GM12865 (cell line): ENCODE results near the gene SLC36A3.
"Not testable (repeated sequence)": the region's sequence is repeated elsewhere in the genome, so short reads cannot be mapped to it uniquely, and the experiment has no call there.

Experiments used
- DNase-seq: peaks from one replicate; pipeline ENCODE4 v3.0.0; 2010; ENCODE audit warnings: low read depth
- H3K4me3 ChIP-seq: 2 replicates; pipeline ENCODE4 v1.5.1; 2011; ENCODE audit warnings: mild to moderate bottlenecking, low read depth, low read length, control low read depth
- TF ChIP-seq, protein P1 (sequence below): IDR thresholded peaks from 2 replicates; pipeline ENCODE4 v1.5.1; 2011; ENCODE audit warnings: low read length, control low read depth, low read depth, inconsistent platforms; ENCODE audit not compliant: insufficient read depth; ENCODE audit errors: missing control alignments

Gene SLC36A3

DNA sequence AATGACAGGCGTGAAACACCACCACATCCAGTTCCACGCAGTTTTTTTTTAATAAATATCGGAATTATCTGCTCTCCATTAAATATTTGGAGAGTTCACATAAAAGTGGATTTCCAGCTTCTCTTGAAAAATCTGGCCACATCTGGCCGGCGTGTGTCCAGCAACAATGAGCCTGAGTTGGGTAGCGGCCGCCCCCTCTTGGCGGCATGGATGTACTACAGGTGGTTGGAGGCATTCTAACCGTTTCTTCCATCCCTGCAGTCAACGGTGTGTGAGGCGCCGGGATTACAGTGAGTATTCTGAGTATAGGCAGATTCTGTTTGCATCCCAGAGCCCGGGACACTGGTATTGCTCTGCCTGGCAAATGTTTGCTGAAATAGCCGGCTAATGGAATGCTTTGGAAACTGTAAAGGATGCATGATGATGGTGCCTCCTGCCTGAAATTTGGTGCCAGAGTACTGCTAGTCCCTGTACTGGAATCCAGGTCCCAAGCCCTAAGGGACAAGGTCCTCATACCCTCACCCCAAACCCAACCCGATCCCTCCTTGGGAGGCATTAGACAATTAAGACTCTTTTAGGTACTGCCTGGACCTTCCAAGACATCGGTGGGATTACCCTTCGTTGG, 64.2 kb downstream of the SLC36A3 start:
- peak; percentile 86 for DNase-seq
- TF ChIP-seq, protein P1, sequence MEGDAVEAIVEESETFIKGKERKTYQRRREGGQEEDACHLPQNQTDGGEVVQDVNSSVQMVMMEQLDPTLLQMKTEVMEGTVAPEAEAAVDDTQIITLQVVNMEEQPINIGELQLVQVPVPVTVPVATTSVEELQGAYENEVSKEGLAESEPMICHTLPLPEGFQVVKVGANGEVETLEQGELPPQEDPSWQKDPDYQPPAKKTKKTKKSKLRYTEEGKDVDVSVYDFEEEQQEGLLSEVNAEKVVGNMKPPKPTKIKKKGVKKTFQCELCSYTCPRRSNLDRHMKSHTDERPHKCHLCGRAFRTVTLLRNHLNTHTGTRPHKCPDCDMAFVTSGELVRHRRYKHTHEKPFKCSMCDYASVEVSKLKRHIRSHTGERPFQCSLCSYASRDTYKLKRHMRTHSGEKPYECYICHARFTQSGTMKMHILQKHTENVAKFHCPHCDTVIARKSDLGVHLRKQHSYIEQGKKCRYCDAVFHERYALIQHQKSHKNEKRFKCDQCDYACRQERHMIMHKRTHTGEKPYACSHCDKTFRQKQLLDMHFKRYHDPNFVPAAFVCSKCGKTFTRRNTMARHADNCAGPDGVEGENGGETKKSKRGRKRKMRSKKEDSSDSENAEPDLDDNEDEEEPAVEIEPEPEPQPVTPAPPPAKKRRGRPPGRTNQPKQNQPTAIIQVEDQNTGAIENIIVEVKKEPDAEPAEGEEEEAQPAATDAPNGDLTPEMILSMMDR: peak; percentile 94
- H3K4me3 ChIP-seq: peak overlapping the region; percentile 54

DNA sequence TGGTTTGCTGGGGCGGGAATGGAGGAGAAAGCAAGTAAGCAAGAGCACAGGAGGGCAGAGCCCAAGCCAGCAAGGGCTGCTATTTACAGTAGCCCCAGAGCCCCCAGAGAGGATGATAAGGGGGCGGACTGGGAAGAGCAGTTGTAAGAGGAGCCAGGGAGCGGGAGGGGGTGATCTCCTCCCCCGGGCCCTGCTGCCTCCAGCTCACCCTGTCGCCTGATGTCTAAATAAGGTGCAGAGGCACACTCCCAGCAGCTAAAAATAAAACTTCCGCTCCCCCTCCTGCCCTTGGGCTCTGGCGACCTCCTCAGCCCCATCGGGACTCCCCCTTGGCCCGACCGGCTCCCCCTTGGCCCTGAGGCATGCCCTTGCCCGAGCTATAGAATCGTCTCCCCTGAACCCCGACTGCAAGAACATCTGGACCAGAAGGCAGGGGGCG, 65.2 kb downstream of the SLC36A3 start:
- H3K4me3 ChIP-seq: peak overlapping the region; percentile 54
- peak; percentile 79 for DNase-seq
- TF ChIP-seq, protein P1: peak; percentile 4

DNA sequence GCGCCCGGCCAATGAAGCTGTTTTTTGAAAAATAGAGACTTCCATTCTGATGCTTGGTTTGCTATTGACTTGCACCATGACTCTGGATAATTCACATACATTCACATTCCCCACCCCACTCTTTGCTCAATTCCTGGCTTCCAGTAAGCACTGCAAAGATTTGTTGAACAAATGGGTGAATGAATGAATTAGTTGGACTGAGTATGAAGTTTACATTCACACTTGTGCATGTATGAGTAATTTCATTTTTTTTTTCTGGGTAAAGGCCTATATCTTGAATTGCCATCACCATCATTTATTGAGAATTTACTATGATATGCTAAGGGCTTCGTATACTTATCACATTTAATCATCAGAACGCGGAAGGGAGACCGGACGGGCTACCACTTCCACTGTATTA, 65.9 kb downstream of the SLC36A3 start:
- no peak for DNase-seq
- H3K4me3 ChIP-seq: peak overlapping the region; percentile 54; the same call in 1 of the 2 replicates
- TF ChIP-seq, protein P1: no peak

DNA sequence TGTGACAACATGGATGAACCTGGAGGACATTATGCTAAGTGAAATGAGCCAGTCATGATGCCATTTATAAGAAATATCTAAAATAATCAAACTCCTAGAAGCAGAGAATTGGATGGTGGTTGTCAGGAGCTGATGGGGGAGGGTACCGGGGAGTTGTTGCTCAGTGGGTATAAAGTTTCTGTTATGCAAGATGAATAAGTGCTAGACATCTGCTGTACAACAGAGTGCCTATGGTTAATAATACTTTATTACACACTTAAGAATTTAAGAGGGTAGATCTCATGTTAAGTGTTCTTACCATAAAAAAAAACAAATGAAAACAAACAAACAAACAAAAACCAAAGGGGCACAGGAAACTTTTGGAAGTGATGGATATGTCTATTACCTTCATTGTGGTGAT, 66.7 kb downstream of the SLC36A3 start:
- H3K4me3 ChIP-seq: no peak overlapping the region
- TF ChIP-seq, protein P1: no peak
- no peak for DNase-seq

DNA sequence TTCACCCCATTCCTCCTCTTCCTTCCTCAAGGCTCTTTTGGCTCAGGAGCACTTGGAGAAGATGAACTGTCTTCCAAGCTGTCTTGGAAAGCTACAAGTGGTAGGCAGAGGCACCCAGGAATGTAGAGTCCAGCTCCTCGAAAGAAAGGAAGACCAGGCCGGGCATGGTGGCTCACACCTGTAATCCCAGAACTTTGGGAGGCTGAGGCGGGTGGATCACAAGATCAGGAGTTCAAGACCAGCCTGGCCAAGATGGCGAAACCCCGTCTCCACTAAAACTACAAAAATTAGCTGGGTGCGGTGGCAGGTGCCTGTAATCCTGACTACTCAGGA, 68.4 kb downstream of the SLC36A3 start:
- not testable (repeated sequence) for H3K4me3 ChIP-seq, DNase-seq

DNA sequence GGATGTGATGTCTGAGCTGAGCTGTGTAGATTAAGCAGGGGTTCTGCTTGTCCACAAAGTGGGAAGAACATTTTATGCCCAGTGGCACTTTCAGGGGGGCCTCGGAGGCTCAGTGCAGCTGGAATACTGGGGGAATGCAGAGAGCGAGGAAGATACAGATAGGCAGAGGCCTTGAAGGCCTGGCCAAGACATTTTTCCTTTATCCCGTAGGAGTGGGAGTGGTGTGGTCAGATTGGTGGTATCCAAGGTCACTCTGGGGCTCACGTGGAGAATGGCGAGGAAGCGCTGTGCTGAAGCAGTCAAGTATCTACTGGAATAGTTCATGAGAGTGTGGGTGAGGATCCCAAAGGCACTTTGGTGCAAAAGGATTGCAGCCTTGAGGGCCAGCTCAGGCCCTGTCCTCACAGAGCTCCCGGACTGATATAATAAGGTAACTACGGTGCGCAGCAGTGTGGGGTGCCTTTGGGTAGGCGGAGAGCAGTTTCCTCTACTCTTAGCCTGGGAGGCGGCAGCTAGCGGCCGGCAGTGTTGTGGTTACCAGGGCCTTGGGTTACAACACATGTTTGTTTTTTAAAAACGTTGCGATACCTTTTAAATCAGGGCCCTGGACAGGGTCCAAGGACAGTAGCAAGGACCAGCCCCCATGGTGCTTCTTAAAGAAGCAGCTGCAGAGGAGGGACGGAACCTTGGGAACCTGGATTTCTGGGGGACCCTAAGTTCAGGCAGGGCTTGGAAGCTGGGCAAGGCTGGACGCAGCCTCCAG, 68.9 kb downstream of the SLC36A3 start:
- DNase-seq: peak; percentile 89
- TF ChIP-seq, protein P1: no peak
- H3K4me3 ChIP-seq: peak overlapping the region; percentile 0; the same call in 1 of the 2 replicates

DNA sequence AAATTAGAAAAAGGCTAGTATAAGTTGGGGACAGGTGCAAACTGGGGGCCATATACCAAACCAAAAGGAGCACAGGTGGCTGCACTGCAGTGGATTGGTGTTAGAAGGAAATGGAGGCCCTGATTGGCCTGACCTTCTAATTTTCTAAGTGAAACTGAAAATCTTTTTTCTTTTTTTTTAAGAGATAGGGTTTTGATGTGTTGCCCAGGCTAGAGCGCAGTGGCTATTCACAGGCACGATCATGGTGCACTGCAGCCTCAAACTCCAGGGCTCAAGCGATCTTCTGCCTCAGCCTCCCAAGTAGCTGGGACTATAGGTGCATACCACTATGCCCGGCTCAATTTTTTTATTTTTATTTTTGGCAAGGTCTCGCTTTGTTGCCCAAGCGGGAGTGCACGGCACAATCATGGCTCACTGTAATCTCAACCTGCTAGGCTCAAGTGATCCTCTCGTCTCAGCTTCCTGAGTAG, 69.9 kb downstream of the SLC36A3 start:
- peak overlapping the region; percentile 7 for H3K4me3 ChIP-seq
- DNase-seq: peak; percentile 81
- TF ChIP-seq, protein P1: no peak
